Uterus (tissue), 2 donors: Measurements from ENCODE around the gene ZNF726.
"Not testable (repeated sequence)": the region's sequence is repeated elsewhere in the genome, so short reads cannot be mapped to it uniquely, and the experiment has no call there.

Experiments
- CTCF ChIP-seq, 4 experiments: fragments of 200-600 bp in 2 of 4; fragments of 450-650 bp in 2 of 4; sonication (generic) in 2 of 4; IDR thresholded peaks; one replicate each; pipeline ENCODE4 v1.5.1; 2016 to 2019; ENCODE audit warnings: antibody characterized with exemption in 4 of 4, mild to moderate bottlenecking in 2 of 4, moderate library complexity in 1 of 4
- POLR2A ChIP-seq, 2 donors: fragments of 450-650 bp; IDR thresholded peaks; one replicate each; pipeline ENCODE4 v1.6.1; 2016; ENCODE audit warnings: antibody characterized with exemption in 2 of 2, mild to moderate bottlenecking in 1 of 2, moderate library complexity in 1 of 2

GRCh38 chr19:23964334-23964733, 49.6 kb downstream of the ZNF726 start:
- TF ChIP-seq POLR2A, CTCF (IDR thresholded peaks at IDR 0.05): not testable (repeated sequence)
